Measurements from ENCODE around the gene USHBP1.

GRCh38 chr19:17254636-17255035 lies 9.9 kb downstream of the USHBP1 start:
- TF ChIP-seq POLR2A (IDR thresholded peaks at IDR 0.05; ENCODE audit: borderline replicate concordance, extremely low read depth, insufficient read depth, insufficient read length) (no peak), CEBPB (IDR thresholded peaks at IDR 0.05; ENCODE audit: low read depth) (no peak), YY1 (IDR thresholded peaks at IDR 0.05; ENCODE audit: extremely low read depth, insufficient replicate concordance, low read depth, low read length) (no peak), CTCF (IDR thresholded peaks at IDR 0.05 in 2 of 3, conservative IDR thresholded peaks at IDR 0.05 in 1 of 3; ENCODE audit: borderline replicate concordance in 1 of 3, insufficient read depth in 1 of 3, low read depth in 2 of 3, low read length in 2 of 3) (no peak), ZBTB33 (IDR thresholded peaks at IDR 0.05; ENCODE audit: extremely low read depth, insufficient replicate concordance, low read length) (no peak), REST (IDR thresholded peaks at IDR 0.05; ENCODE audit: low read depth) (no peak), EZH2phosphoT487 (IDR thresholded peaks at IDR 0.05; ENCODE audit: borderline replicate concordance) (no peak), TCF7L2 (IDR thresholded peaks at IDR 0.05; ENCODE audit: borderline replicate concordance, extremely low read depth, insufficient read depth, insufficient read length) (no peak), SP1 (IDR thresholded peaks at IDR 0.05; ENCODE audit: low read depth) (no peak), POLR2AphosphoS5 (IDR thresholded peaks at IDR 0.05; ENCODE audit: low read depth, low read length) (no peak), RAD21 (IDR thresholded peaks at IDR 0.05; ENCODE audit: low read depth) (no peak)

Data from HCT116 (cell line).